C4-2B (cell line): Measurements from ENCODE around the gene LHFPL5.

Experiments
- CTCF ChIP-seq: fragments of 450-650 bp; conservative IDR thresholded peaks from 2 replicates; pipeline ENCODE4 v1.5.1; 2017; ENCODE audit warnings: mild to moderate bottlenecking
- ZFX ChIP-seq: fragments of 450-650 bp; IDR thresholded peaks from 2 replicates; pipeline ENCODE4 v1.6.1; 2017

GRCh38 chr6:35801148-35801547, 4.0 kb upstream of the LHFPL5 start:
- TF ChIP-seq CTCF = no peak
- no peak for TF ChIP-seq ZFX
